HepG2 (cell line): ENCODE data around the gene OPRD1. TPM values are rescaled to one million over a fixed set of nuclear protein-coding genes. Genes with fewer than 3 reads are reported as not detected.

Source experiments
- ATAC-seq: fragments of 200-7000 bp; cut with Tn5 transposase; 3 replicates; pipeline ENCODE4 v1.9.1; 2020; ENCODE audit warnings: mild to moderate bottlenecking, moderate library complexity
- BruUV-seq: library from RNA; stranded (reverse); fragments of 400-500 nt; replicated peaks from 2 replicates; lab custom pipeline; 2021; lab: Mats Ljungman, UMichigan
- CTCF ChIA-PET: fragments of 300-600 bp; formaldehyde crosslinking; extraction: SDS; loops from one replicate; lab custom pipeline; 2021; ENCODE audit warnings: low total read pairs, inconsistent platforms, low intra/inter-chr PET ratio; lab: Yijun Ruan, JAX
- POLR2A ChIA-PET: fragments of 350-600 bp; sonication (Branson Sonifier 250); formaldehyde crosslinking; loops from one replicate; lab custom pipeline; 2020; ENCODE audit warnings: antibody characterized with exemption, inconsistent platforms; lab: Yijun Ruan, JAX
- DNase-seq: peaks from one replicate; pipeline ENCODE4 v3.0.0-alpha.2; 2015; ENCODE audit warnings: low spot score
- FAIRE-seq: peaks from 3 replicates; lab custom pipeline; 2011; peaks lifted over from hg19 to GRCh38; lab: Jason Lieb, UNC
- H2AFZ ChIP-seq: one replicate; pipeline ENCODE4 v1.6.1; 2011; ENCODE audit warnings: low read length, inconsistent platforms
- H3K27ac ChIP-seq: fragments of 300-600 bp; 3 replicates; pipeline ENCODE4 v1.8.0; 2011; ENCODE audit warnings: mixed run types, mild to moderate bottlenecking, mixed read lengths, low read length, inconsistent platforms; ENCODE audit not compliant: insufficient read depth; ENCODE audit errors: extremely low read length
- H3K27me3 ChIP-seq, 2 experiments: fragments of 200-600 bp in 1 of 2; 2 replicates in 1 of 2; 3 replicates in 1 of 2; pipeline versions ENCODE4 v1.6.0 to v1.8.0; 2011; ENCODE audit warnings: low read length in 2 of 2, mild to moderate bottlenecking in 2 of 2, moderate library complexity in 2 of 2, inconsistent platforms in 1 of 2; ENCODE audit not compliant: insufficient read depth in 2 of 2, control insufficient read depth in 1 of 2
- H3K36me3 ChIP-seq, 2 experiments: fragments of 200-600 bp in 1 of 2; replicated peaks in 1 of 2; 2 replicates in 1 of 2; 3 replicates in 1 of 2; pipeline versions ENCODE4 v1.5.1 to v1.8.0; 2011; ENCODE audit warnings: low read length in 2 of 2, inconsistent platforms in 1 of 2; ENCODE audit not compliant: insufficient read depth in 2 of 2, control insufficient read depth in 1 of 2
- H3K4me1 ChIP-seq: 2 replicates; pipeline ENCODE4 v1.5.1; 2012; ENCODE audit warnings: low read length, inconsistent platforms; ENCODE audit not compliant: insufficient read depth
- H3K4me2 ChIP-seq: 2 replicates; pipeline ENCODE4 v1.6.0; 2011; ENCODE audit warnings: low read depth, low read length, inconsistent platforms
- H3K4me3 ChIP-seq, 3 experiments: fragments of 200-600 bp in 1 of 3; sonication (generic), shearing (Covaris generic) in 1 of 3; replicated peaks in 1 of 3; 2 replicates each; pipeline ENCODE4 v1.5.1; 2011 to 2016; ENCODE audit warnings: low read length in 3 of 3, inconsistent platforms in 2 of 3, low read depth in 2 of 3, mild to moderate bottlenecking in 2 of 3, control low read depth in 1 of 3, mixed read lengths in 1 of 3; ENCODE audit not compliant: insufficient read depth in 1 of 3
- H3K79me2 ChIP-seq: one replicate; pipeline ENCODE4 v1.6.1; 2011; ENCODE audit warnings: low read length, inconsistent platforms; ENCODE audit not compliant: insufficient read depth
- H3K9ac ChIP-seq: 2 replicates; pipeline ENCODE4 v1.6.0; 2011; ENCODE audit warnings: mild to moderate bottlenecking, low read depth, low read length, inconsistent platforms; ENCODE audit not compliant: insufficient read depth
- H3K9me3 ChIP-seq: 2 replicates; pipeline ENCODE4 v1.5.1; 2012; ENCODE audit warnings: mild to moderate bottlenecking, low read length
- H4K20me1 ChIP-seq: 2 replicates; pipeline ENCODE4 v1.6.0; 2011; ENCODE audit warnings: inconsistent platforms, mild to moderate bottlenecking, low read length, moderate library complexity; ENCODE audit not compliant: insufficient read depth
- ATF5 ChIP-seq: sonication (generic); formaldehyde crosslinking; IDR thresholded peaks from 2 replicates; pipeline ENCODE4 v1.4.0; 2020; ENCODE audit warnings: mild to moderate bottlenecking, low read depth, missing genetic modification reagents
- GMEB2 ChIP-seq: IDR thresholded peaks from 2 replicates; pipeline ENCODE4 v1.6.1; 2016; ENCODE audit warnings: missing biosample characterization, missing genetic modification reagents, low read depth
- GPN1 ChIP-seq: sonication (generic); formaldehyde crosslinking; IDR thresholded peaks from 2 replicates; pipeline ENCODE4 v1.5.1; 2020; ENCODE audit warnings: missing genetic modification reagents, borderline replicate concordance
- NRL ChIP-seq: sonication (generic); formaldehyde crosslinking; IDR thresholded peaks from 2 replicates; pipeline ENCODE4 v1.5.0; 2020; ENCODE audit warnings: missing genetic modification reagents, mild to moderate bottlenecking, moderate library complexity, borderline replicate concordance
- PRMT3 ChIP-seq: sonication (generic); formaldehyde crosslinking; IDR thresholded peaks from 2 replicates; pipeline ENCODE4 v1.8.1; 2022; ENCODE audit warnings: low read depth, mild to moderate bottlenecking, moderate library complexity, missing genetic modification reagents, borderline replicate concordance
- SCMH1 ChIP-seq: sonication (generic); formaldehyde crosslinking; IDR thresholded peaks from 2 replicates; pipeline ENCODE4 v1.9.0; 2021; ENCODE audit warnings: missing genetic modification reagents, mild to moderate bottlenecking, borderline replicate concordance
- ZBTB44 ChIP-seq: sonication (generic); formaldehyde crosslinking; IDR thresholded peaks from 2 replicates; pipeline ENCODE4 v1.4.0; 2020; ENCODE audit warnings: missing genetic modification reagents
- ZNF407 ChIP-seq: sonication (generic); formaldehyde crosslinking; IDR thresholded peaks from one replicate; pipeline ENCODE4 v1.5.1; 2020; ENCODE audit warnings: mild to moderate bottlenecking, missing genetic modification reagents; ENCODE audit errors: not compliant biosample characterization
- ZNF550 ChIP-seq: sonication (generic); formaldehyde crosslinking; IDR thresholded peaks from 2 replicates; pipeline ENCODE4 v1.4.0; 2020; ENCODE audit warnings: mild to moderate bottlenecking, missing genetic modification reagents, borderline replicate concordance
- ZNF557 ChIP-seq: sonication (generic); formaldehyde crosslinking; IDR thresholded peaks from 2 replicates; pipeline ENCODE4 v1.4.0; 2020; ENCODE audit warnings: missing genetic modification reagents
- ZNF567 ChIP-seq: sonication (generic); formaldehyde crosslinking; IDR thresholded peaks from 2 replicates; pipeline ENCODE4 v1.8.1; 2023; ENCODE audit warnings: mild to moderate bottlenecking, missing genetic modification reagents, borderline replicate concordance
- ZSCAN30 ChIP-seq: sonication (generic); formaldehyde crosslinking; IDR thresholded peaks from 2 replicates; pipeline ENCODE4 v1.5.0; 2020; ENCODE audit warnings: mild to moderate bottlenecking, missing genetic modification reagents
- WGBS: methylation state at CpG from one replicate; pipeline ENCODE4 v1.1.6; 2017; ENCODE audit warnings: low lambda C conversion rate; 5-methylcytosine and 5-hydroxymethylcytosine counted together
- in situ Hi-C: cut with HindIII; loops from 2 replicates; pipeline ENCODE4 v1.10.0; 2017; ENCODE audit warnings: low pct_unique_long_range_greater_than_20kb; ENCODE audit not compliant: extremely low pct_ligation_motif_present
- intact Hi-C: fragments of 100-400 bp; cut with micrococcal nuclease; formaldehyde crosslinking; loops from one replicate; pipeline ENCODE4 v1.10.0; 2022; ENCODE audit not compliant: unreplicated experiment
- polyA plus RNA-seq, 8 experiments: library from polyadenylated mRNA; depleted of rRNA in 3 of 8; stranded (reverse) in 7 of 8; unstranded in 1 of 8; fragments of >200 nt; fragmentation: Illumina TruSeq in 4 of 8; extraction: Trizol in 4 of 8; gene quantifications; 2 replicates each; pipeline versions ENCODE4 v1.2.1 to v1.2.3, GENCODE V29; 2011 to 2016; ENCODE audit warnings: low read depth in 4 of 8, missing spikeins in 1 of 8, mixed read lengths in 1 of 8; ENCODE audit not compliant: insufficient read depth in 1 of 8
- total RNA-seq, 5 experiments: library from RNA; depleted of rRNA; stranded (reverse); fragments of >200 nt; fragmentation: Illumina TruSeq; extraction: Trizol; gene quantifications; 2 replicates each; pipeline ENCODE4 v1.2.3, GENCODE V29; 2016; ENCODE audit warnings: low read depth in 1 of 5

The OPRD1 gene
- total and polyA plus RNA-seq, 2 of the 13 experiments (the other 11 are each of a cell fraction or from before 2014, with no cell fraction given): 0.02 to 0.03 TPM

GRCh38 chr1:28835237-28835650, 23.3 kb downstream of the OPRD1 start:
- in situ Hi-C loops: no loop called here
- POLR2A ChIA-PET: no interaction called here
- TF ChIP-seq NRL (CRISPR knock-in tag) (no peak), ZNF407 (CRISPR knock-in tag) (no peak), ZBTB44 (no peak), ZNF567 (CRISPR knock-in tag) (no peak), ZNF550 (CRISPR knock-in tag) (no peak), ATF5 (no peak), ZNF557 (CRISPR knock-in tag) (no peak), GPN1 (CRISPR knock-in tag) (no peak), PRMT3 (CRISPR knock-in tag) (no peak), ZSCAN30 (no peak), GMEB2 (CRISPR knock-in tag) (no peak), SCMH1 (CRISPR knock-in tag) (no peak)

More at GRCh38 chr1:28835237-28835650, 23.3 kb downstream of the OPRD1 start:
- Histone ChIP-seq H3K4me2 (no peak overlapping the region), H3K27me3 (peaks cover 0 to 4% of the 10 kb centered on the region in 2 experiments; a peak in 1 of 5 replicates), H3K4me3 (no peak overlapping the region), H3K4me1 (peaks cover 14% of the 10 kb centered on the region), H2AFZ (no peak overlapping the region), H4K20me1 (no peaks in the 10 kb centered on the region), H3K36me3 (no peaks in the 10 kb centered on the region), H3K27ac (no peak overlapping the region), H3K9ac (no peak overlapping the region), H3K9me3 (no peaks in the 10 kb centered on the region), H3K79me2 (no peaks in the 10 kb centered on the region)
- no peak; the same call in 2 of the 3 replicates for ATAC-seq
- BruUV-seq: no TSS peak
- CTCF ChIA-PET: no interaction called here
- no peak for DNase-seq
- no peak for FAIRE-seq
- 5% methylated on average over 4 of the region's 4 CpGs for WGBS
- intact Hi-C loops: no loop called here
